Jurkat, Clone E6-1 (cell line): Measurements from ENCODE around the gene PRUNE2.

Source experiments
- DNase-seq: peaks from one replicate; pipeline ENCODE4 v3.0.0-alpha.2; 2011; ENCODE audit warnings: low read depth, low spot score
- H3K4me3 ChIP-seq: 2 replicates; pipeline ENCODE4 v1.5.1; 2011; ENCODE audit warnings: mild to moderate bottlenecking, low read length, control low read depth, moderate library complexity

The PRUNE2 gene

GRCh38 chr9:76902395-76902794, 3.5 kb downstream of the PRUNE2 start:
- H3K4me3 ChIP-seq, result no peak overlapping the region
- peak; percentile 4 for DNase-seq

GRCh38 chr9:76901801-76902200, 4.1 kb downstream of the PRUNE2 start:
- H3K4me3 ChIP-seq, result no peak overlapping the region

GRCh38 chr9:76900884-76901440, 5.0 kb downstream of the PRUNE2 start:
- DNase-seq, result no peak

More at GRCh38 chr9:76901801-76902200, 4.1 kb downstream of the PRUNE2 start:
- peak; percentile 3 for DNase-seq

GRCh38 chr9:76898786-76899185, 7.1 kb downstream of the PRUNE2 start:
- no peak for DNase-seq

More at GRCh38 chr9:76900884-76901440, 5.0 kb downstream of the PRUNE2 start:
- H3K4me3 ChIP-seq, result no peak overlapping the region

GRCh38 chr9:76897804-76898525, 7.9 kb downstream of the PRUNE2 start:
- no peak for DNase-seq
- H3K4me3 ChIP-seq, result no peak overlapping the region

More at GRCh38 chr9:76898786-76899185, 7.1 kb downstream of the PRUNE2 start:
- no peak overlapping the region for H3K4me3 ChIP-seq

- H3K4me3 ChIP-seq, result no peak overlapping the region
- DNase-seq, result no peak
Observed at GRCh38 chr9:76896035-76896434, 9.9 kb downstream of the PRUNE2 start.

GRCh38 chr9:76895186-76895585, 10.7 kb downstream of the PRUNE2 start:
- DNase-seq, result no peak

GRCh38 chr9:76894198-76894597, 11.7 kb downstream of the PRUNE2 start:
- DNase-seq, result no peak
- H3K4me3 ChIP-seq, result no peak overlapping the region

More at GRCh38 chr9:76895186-76895585, 10.7 kb downstream of the PRUNE2 start:
- no peak overlapping the region for H3K4me3 ChIP-seq

GRCh38 chr9:76893395-76893932, 12.4 kb downstream of the PRUNE2 start:
- no peak for DNase-seq
- no peak overlapping the region for H3K4me3 ChIP-seq

GRCh38 chr9:76891874-76892273, 14.0 kb downstream of the PRUNE2 start:
- no peak for DNase-seq
- no peak overlapping the region for H3K4me3 ChIP-seq

- H3K4me3 ChIP-seq, result no peak overlapping the region
- DNase-seq, result no peak
Observed at GRCh38 chr9:76891279-76891678, 14.6 kb downstream of the PRUNE2 start.

GRCh38 chr9:76887951-76888350, 18.0 kb downstream of the PRUNE2 start:
- H3K4me3 ChIP-seq, result no peak overlapping the region
- DNase-seq, result no peak

- no peak overlapping the region for H3K4me3 ChIP-seq
- DNase-seq, result no peak
Observed at GRCh38 chr9:76887003-76887821, 18.7 kb downstream of the PRUNE2 start.

- no peak overlapping the region for H3K4me3 ChIP-seq
- no peak for DNase-seq
Observed at GRCh38 chr9:76886318-76886717, 19.6 kb downstream of the PRUNE2 start.

- no peak overlapping the region for H3K4me3 ChIP-seq
- no peak for DNase-seq
Observed at GRCh38 chr9:76884823-76885222, 21.1 kb downstream of the PRUNE2 start.

GRCh38 chr9:76883341-76883855, 22.5 kb downstream of the PRUNE2 start:
- DNase-seq, result no peak
- no peak overlapping the region for H3K4me3 ChIP-seq

- DNase-seq, result no peak
Observed at GRCh38 chr9:76882686-76883085, 23.2 kb downstream of the PRUNE2 start.

GRCh38 chr9:76880210-76880609, 25.7 kb downstream of the PRUNE2 start:
- no peak overlapping the region for H3K4me3 ChIP-seq
- DNase-seq, result no peak

More at GRCh38 chr9:76882686-76883085, 23.2 kb downstream of the PRUNE2 start:
- H3K4me3 ChIP-seq, result no peak overlapping the region

GRCh38 chr9:76878933-76879332, 27.0 kb downstream of the PRUNE2 start:
- H3K4me3 ChIP-seq, result no peak overlapping the region
- DNase-seq, result no peak
